H1 (cell line): ENCODE data around the gene PGAP2.

Experiments used
- BACH1 ChIP-seq: IDR thresholded peaks from 2 replicates; pipeline ENCODE4 v1.6.1; 2012; ENCODE audit warnings: low read length, improper control_type of control experiment
- CBX5 ChIP-seq: fragments of 300-800, 300-1000 bp; sonication (generic); IDR thresholded peaks from 2 replicates; pipeline ENCODE4 v1.7.1; 2016; ENCODE audit warnings: antibody characterized with exemption, low read length, low read depth
- CHD2 ChIP-seq: IDR thresholded peaks from 2 replicates; pipeline ENCODE4 v1.6.1; 2012; ENCODE audit warnings: low read length, improper control_type of control experiment
- EP300 ChIP-seq, 2 experiments: IDR thresholded peaks; 1 replicate in 1 of 2; 2 replicates in 1 of 2; pipeline ENCODE4 v1.6.1; 2011 to 2012; ENCODE audit warnings: low read depth in 2 of 2, low read length in 2 of 2, mild to moderate bottlenecking in 2 of 2, borderline replicate concordance in 1 of 2, inconsistent platforms in 1 of 2, moderate library complexity in 1 of 2
- EZH2 ChIP-seq: fragments of 200-600 bp; sonication (generic); IDR thresholded peaks from 2 replicates; pipeline ENCODE4 v1.7.1; 2012; ENCODE audit warnings: low read depth, mild to moderate bottlenecking, moderate library complexity, low read length, inconsistent platforms; ENCODE audit not compliant: severe bottlenecking
- JUND ChIP-seq: IDR thresholded peaks from 2 replicates; pipeline ENCODE4 v1.6.1; 2011; ENCODE audit warnings: mild to moderate bottlenecking, improper control_type of control experiment, low read length
- NRF1 ChIP-seq: IDR thresholded peaks from 2 replicates; pipeline ENCODE4 v1.6.1; 2011; ENCODE audit warnings: mild to moderate bottlenecking, low read depth, low read length, improper control_type of control experiment
- POLR2A ChIP-seq, 2 experiments: IDR thresholded peaks; 1 replicate in 1 of 2; 2 replicates in 1 of 2; pipeline ENCODE4 v1.6.1; 2011; ENCODE audit warnings: low read depth in 2 of 2, low read length in 2 of 2, mild to moderate bottlenecking in 2 of 2; ENCODE audit errors: control extremely low read depth in 1 of 2
- POLR2AphosphoS5 ChIP-seq: IDR thresholded peaks from 2 replicates; pipeline ENCODE4 v1.6.1; 2011; ENCODE audit warnings: low read depth, low read length
- SP1 ChIP-seq: IDR thresholded peaks from 2 replicates; pipeline ENCODE4 v1.6.1; 2011; ENCODE audit warnings: low read depth, low read length
- SP2 ChIP-seq: IDR thresholded peaks from 2 replicates; pipeline ENCODE4 v1.6.1; 2012; ENCODE audit warnings: mild to moderate bottlenecking, low read length, inconsistent platforms
- TF ChIP-seq, protein P1 (sequence below): IDR thresholded peaks from 2 replicates; pipeline ENCODE4 v1.6.1; 2012; ENCODE audit warnings: inconsistent platforms
- TF ChIP-seq, protein P2 (sequence below), 3 experiments: IDR thresholded peaks; 1 replicate in 2 of 3; 2 replicates in 1 of 3; pipeline versions ENCODE4 v1.5.1 to v1.6.1; 2011; ENCODE audit warnings: low read length in 3 of 3, mild to moderate bottlenecking in 3 of 3, inconsistent platforms in 2 of 3, low read depth in 1 of 3, moderate library complexity in 1 of 3; ENCODE audit not compliant: insufficient read depth in 1 of 3; ENCODE audit errors: control extremely low read depth in 1 of 3
- TF ChIP-seq, protein P3 (sequence below): IDR thresholded peaks from 2 replicates; pipeline ENCODE4 v1.6.1; 2011; ENCODE audit warnings: low read length, improper control_type of control experiment

DNA sequence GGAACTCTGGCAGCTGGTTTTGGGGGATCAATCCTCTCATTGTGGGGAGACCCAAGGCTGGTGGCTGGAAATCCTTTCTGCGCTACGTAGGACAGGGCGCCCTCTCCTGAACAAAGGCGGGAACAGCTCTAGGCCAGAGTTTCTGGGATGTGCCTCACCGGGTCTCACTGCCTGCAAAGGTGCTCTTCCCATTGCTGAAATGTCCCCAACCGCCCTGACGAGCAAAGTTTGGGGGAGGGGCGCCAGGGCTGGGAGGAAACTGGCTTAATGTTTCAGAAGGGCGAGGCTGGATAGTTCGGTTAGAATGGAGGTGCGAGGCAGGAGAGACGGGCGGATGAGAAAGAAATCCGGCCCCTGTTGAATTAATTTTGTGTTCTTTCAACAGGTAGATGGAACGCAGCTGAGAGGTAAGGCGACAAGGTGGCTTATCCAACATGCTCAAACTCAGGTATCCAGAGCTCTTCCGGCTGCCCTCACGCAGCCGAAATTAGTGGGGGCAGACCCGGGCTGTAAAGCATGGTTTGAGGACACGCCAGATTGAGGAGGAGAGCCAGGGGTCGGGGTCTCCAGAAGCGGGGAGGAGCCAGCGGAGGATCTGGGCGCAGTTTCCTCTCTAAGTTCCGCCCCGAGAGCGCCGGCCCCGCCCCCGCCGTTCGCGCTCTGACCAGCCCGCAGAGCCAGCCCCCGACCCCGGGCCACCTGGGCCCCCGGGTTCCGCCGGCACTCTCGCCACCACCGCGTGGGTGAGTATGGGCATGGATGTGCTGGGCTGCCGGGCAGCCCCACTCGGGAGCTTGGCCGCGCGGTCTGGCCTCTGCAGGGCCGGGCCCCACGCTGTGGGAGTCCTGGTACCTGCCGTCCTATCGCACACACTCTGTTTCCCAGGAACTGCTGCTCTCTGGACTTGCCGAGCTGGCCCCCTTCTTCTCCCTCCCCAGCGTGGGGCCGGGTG is at the start of gene PGAP2:
- TF ChIP-seq, protein P1, sequence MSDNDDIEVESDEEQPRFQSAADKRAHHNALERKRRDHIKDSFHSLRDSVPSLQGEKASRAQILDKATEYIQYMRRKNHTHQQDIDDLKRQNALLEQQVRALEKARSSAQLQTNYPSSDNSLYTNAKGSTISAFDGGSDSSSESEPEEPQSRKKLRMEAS, result no peak; the same call in 1 of the 2 replicates
- TF ChIP-seq, protein P2, sequence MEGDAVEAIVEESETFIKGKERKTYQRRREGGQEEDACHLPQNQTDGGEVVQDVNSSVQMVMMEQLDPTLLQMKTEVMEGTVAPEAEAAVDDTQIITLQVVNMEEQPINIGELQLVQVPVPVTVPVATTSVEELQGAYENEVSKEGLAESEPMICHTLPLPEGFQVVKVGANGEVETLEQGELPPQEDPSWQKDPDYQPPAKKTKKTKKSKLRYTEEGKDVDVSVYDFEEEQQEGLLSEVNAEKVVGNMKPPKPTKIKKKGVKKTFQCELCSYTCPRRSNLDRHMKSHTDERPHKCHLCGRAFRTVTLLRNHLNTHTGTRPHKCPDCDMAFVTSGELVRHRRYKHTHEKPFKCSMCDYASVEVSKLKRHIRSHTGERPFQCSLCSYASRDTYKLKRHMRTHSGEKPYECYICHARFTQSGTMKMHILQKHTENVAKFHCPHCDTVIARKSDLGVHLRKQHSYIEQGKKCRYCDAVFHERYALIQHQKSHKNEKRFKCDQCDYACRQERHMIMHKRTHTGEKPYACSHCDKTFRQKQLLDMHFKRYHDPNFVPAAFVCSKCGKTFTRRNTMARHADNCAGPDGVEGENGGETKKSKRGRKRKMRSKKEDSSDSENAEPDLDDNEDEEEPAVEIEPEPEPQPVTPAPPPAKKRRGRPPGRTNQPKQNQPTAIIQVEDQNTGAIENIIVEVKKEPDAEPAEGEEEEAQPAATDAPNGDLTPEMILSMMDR (IDR thresholded peaks at IDR 0.05; ENCODE audit: control extremely low read depth in 1 of 3, insufficient read depth in 1 of 3, low read depth in 1 of 3, low read length in 3 of 3), result peak; percentile 75 to 89 (median 86)
- TF ChIP-seq EZH2 (no peak), POLR2A (IDR thresholded peaks at IDR 0.05; ENCODE audit: control extremely low read depth in 1 of 2, low read depth in 2 of 2, low read length in 2 of 2) (peak in 1 of 2 experiments; percentile 61; a peak in 2 of 3 replicates), SP1 (peak; percentile 51; the same call in 1 of the 2 replicates), EP300 (IDR thresholded peaks at IDR 0.05; ENCODE audit: borderline replicate concordance in 1 of 2, low read depth in 2 of 2, low read length in 2 of 2) (no peak), JUND (no peak), POLR2AphosphoS5 (no peak; the same call in 1 of the 2 replicates), BACH1 (no peak), NRF1 (no peak), CBX5 (no peak), CHD2 (no peak), SP2 (no peak)
- TF ChIP-seq, protein P3, sequence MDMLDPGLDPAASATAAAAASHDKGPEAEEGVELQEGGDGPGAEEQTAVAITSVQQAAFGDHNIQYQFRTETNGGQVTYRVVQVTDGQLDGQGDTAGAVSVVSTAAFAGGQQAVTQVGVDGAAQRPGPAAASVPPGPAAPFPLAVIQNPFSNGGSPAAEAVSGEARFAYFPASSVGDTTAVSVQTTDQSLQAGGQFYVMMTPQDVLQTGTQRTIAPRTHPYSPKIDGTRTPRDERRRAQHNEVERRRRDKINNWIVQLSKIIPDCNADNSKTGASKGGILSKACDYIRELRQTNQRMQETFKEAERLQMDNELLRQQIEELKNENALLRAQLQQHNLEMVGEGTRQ, result no peak
